GM18508 (cell line): ENCODE data around the gene TBK1.

Experiments
- ATAC-seq: cut with Tn5 transposase; IDR thresholded peaks from one replicate; pipeline ENCODE4 v1.9.1; 2021; ENCODE audit warnings: moderate number of reproducible peaks; ENCODE audit not compliant: insufficient read depth, unreplicated experiment

Gene TBK1

GRCh38 chr12:64451687-64452558 lies at the start of gene TBK1:
Gene TBK1, plus strand, starts transcription at chr12:64452120. Its CDS starts 3,751 bp downstream, at chr12:64455871.
- ATAC-seq: peak; percentile 50

DNA sequence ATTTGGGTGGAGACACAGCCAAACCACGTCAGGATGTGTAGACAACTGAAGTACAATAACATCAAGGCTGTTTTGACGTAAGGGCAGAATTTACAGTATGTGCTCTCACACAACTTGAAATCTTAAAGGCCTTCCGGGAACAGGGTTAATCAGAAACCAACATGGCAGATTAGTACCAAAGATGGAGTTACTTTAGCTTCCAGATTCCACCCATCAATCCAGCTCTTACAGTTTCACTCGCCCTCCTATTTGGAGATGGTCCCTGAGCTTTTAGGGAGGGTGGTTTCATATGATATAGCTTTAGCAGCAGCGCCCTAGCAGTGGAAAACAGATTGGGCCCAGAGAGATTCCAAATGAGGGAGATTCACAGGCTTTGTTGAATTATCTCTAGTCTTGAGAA lies 49.7 kb upstream of the TBK1 start:
- ATAC-seq: no peak

DNA sequence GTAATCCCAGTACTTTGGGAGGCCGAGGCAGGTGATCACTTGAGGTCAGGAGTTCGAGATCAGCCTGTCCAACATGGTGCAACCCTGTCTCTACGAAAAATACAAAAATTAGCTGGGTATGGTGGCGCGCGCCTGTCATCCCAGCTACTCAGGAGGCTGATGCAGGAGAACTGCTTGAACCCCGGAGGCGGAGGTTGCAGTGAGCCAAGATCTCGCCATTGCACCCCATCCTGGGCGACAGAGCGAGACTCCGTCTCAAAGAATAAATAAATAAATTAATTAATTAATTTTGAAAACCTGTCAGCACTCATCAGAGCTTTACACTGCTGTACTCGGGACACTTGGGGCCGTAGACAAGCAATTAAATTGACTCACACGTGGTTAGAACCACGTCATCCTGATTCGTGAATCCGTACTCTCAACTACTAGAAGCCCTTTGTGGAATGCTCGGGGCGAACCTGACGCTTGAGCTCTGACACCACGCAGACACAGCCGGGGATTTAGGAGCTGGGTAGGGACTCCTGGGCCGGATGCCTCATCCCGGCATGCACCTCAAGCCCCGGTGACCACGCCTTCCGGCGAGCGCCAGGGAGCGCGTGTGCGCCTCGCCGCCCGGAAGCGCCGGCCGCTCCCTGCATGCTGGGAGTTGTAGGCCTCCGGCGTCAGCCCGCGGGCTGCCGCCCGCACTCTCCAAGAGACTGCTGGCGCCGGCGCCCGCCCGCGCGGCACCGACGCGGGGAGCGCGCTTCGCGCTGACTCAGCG lies 48.0 kb upstream of the TBK1 start, which contains the start of gene XPOT:
TSS of gene XPOT (plus strand) at position 686 of the 763 bp plus-strand sequence. CDS start 5,644 bp downstream, outside the sequence.
- peak; percentile 94 for ATAC-seq

- ATAC-seq: peak; percentile 31
Observed at GRCh38 chr12:64404470-64405256, 47.3 kb upstream of the TBK1 start.

GRCh38 chr12:64407342-64408223 lies 44.3 kb upstream of the TBK1 start:
- no peak for ATAC-seq

GRCh38 chr12:64411427-64411826 lies 40.5 kb upstream of the TBK1 start:
- ATAC-seq: no peak

DNA sequence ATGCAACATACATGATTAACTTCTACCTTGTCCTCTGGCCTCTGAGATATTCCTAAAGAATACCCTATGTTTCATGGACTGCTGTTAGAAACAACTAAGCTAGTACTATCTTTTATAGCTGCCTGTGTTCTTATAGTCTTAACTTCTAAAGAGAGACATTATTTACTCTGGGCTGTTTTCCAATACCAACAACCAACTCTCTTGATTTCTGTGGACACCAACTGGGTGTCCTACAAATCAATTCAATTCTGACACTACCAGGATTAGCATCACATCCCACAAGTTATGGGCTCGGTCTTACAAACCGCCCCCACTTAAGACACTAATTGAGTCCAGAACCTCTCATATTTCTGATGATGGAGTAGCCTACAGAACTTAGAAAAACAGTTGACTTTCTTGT lies 39.5 kb upstream of the TBK1 start:
- ATAC-seq: no peak

DNA sequence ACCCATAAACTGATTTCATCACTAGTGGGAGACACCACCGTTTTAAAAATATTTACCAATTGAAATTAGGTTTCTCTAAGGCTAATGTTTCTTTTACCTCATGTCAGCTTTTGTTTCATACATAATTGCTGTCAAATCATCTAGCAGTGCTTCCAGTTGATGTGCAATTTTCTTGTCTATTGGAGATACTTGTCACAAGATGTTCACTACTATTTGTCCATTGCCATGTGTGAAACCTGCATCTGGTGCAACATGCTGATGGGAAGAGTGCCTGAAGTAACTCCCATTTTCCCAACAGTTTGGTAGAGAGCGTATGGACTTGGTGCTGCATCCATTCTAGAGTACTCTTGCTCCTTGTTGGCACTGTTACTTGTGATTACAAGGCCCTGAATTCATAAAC lies 38.0 kb upstream of the TBK1 start:
- ATAC-seq: no peak

GRCh38 chr12:64418209-64418608 lies 33.7 kb upstream of the TBK1 start:
- no peak for ATAC-seq

GRCh38 chr12:64419696-64420095 lies 32.2 kb upstream of the TBK1 start:
- ATAC-seq: no peak

DNA sequence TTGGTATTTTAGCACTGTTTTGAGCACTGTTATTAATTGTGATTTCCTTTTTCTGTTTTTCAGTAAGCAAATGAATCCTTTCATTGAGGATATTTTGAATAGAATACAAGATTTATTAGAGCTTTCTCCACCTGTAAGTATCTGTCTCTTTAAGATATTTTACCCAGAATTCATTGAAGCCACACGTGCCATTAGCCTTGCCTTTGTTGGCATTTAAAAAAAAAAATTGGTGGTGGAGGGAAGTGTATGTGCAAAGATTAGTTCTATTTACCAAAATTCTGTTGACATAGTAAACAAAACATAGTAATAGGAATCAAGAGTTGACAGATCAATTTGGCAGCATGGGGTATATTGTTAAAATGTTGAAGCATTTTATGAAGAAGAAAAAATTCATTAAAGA lies 23.9 kb upstream of the TBK1 start:
- ATAC-seq: no peak

DNA sequence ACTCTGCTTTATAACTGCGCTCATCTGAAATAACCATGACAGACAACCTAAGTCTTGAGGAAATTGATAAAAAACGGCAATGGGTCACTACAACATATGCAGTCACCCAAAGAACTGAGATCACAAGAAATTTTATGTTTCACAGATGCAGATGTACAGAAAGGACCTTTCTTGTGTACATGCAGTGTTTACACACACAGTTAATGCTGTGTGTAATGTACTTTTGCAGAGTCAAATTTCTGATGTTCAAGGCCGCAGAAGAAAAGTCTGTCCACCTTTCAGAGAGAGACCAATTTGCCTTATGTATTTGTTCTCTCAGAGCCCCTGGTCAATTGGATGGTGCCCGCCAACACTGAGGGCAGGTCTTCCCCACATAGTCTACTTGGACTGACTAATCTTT lies 23.0 kb upstream of the TBK1 start:
- ATAC-seq: no peak

DNA sequence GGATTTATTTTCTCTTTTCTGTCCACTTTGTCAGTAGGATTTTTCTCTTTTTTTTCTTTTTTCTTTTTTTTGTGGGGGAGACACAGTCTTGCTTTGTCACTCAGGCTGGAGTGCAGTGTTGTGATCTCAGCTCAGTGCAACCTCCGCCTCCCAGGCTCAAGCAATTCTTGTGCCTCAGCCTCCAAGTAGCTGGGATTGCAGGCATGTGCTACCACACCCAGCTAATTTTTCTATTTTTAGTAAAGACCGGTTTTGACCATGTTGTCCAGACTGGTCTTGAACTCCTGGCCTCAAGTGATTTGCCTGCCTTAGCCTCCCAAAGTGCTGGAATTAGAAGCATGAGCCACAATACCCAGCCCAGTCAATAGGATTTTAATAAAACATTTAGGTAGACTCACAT lies 21.0 kb upstream of the TBK1 start:
- ATAC-seq: no peak

DNA sequence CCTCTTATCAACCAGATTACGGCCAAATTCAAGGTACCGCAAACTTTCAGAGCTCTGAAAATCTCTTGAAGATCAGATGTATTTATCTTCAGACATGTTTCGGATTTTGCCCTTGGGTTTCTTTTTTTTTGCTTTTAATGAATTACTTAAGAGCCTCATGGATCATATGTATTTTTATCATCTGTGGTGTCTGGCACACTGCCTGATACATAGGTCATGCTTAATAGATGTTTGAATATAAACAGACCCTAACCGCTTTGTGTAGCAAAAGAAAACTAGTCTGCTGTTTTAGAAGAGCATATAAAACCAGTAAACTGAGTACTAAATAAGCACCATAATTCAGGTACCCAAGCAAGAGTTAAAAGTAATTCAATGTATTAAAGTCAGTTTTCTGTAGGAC lies 20.1 kb upstream of the TBK1 start:
- no peak for ATAC-seq

GRCh38 chr12:64433915-64434314 lies 18.0 kb upstream of the TBK1 start:
- no peak for ATAC-seq

- ATAC-seq: no peak
Observed at GRCh38 chr12:64440100-64440499, 11.8 kb upstream of the TBK1 start.

GRCh38 chr12:64445490-64445889 lies 6.4 kb upstream of the TBK1 start:
- no peak for ATAC-seq

GRCh38 chr12:64446295-64446694 lies 5.6 kb upstream of the TBK1 start:
- no peak for ATAC-seq

- no peak for ATAC-seq
Observed at GRCh38 chr12:64450057-64450640, 1.8 kb upstream of the TBK1 start.
